ENCODE results near the gene AMPD2. TPM values are rescaled to one million over a fixed set of nuclear protein-coding genes. Genes with fewer than 3 reads are reported as not detected.

Gene AMPD2
- total RNA-seq, 1 experiment from 2014 or later, result 106 TPM

DNA sequence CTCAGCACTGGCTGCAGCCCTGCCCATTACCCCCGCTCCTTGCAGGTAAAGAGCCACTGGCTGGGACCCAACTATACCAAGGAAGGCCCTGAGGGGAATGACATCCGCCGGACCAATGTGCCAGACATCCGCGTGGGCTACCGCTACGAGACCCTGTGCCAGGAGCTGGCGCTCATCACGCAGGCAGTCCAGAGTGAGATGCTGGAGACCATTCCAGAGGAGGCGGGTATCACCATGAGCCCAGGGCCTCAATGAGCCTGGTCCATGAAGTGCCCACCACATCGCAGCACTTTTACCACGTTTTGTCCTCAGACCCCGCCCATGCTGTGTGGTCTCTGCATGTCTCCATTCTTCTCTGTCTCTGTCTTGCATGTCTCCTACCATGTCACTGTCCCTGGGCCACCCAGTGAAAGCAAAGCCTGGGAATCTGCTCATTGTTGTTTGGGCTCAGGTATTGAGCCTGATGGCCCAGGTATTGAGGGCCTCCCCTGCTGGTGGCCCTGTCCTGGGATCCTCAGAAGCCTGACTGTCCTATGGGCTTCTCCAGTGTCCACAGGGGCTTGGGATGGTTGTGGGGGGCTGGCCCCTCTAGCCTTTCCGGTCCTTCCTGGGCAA, 11.4 kb downstream of the AMPD2 start:
- no peak for DNase-seq (ENCODE audit: low read depth)

DNA sequence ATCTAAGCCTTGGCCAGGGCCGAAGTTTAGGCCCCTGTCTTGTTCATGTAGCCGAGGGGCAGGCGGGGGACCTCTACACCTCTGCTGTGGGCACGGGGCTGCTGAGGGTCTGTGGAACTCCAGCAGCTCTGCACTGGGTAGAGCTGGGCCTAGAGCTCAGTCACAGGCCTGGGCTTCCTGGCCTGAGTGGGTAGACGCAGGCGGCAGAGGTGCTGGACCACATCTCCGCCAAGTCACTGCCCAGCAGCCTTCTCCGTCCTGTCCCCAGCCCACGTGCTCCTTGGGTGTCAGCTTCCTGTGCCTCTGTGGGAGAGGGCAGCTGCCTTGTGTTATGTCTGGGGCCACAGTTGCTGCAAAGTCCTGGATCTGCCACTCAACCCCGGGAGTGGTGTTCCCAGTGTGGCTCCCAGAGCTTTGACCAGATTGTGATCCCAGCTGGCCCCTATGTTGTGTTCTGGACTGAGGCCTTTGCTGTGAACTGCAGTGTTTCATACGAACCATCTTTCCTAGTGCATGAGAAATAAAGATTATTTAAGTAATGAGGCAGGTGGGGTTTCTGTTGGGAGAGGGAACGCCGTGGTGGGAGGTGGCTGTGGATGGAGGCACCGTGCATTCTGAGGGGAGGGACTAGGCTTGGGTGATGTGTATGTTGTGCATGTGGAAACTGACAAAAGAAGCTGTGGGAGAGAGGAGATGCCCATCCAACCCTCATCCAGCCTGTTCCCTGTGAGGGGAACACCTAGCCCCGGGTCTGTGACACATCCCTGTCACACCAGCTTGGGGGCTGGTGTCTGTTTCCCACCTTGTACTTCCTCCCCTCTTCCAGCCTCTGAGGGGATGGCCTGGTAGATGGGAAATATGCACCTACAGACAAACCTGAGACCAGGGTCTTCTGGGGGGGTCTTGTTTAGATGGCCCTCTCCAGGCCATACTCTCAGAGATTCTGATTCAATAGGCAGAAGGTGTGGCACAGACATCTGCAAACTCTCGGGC, 12.2 kb downstream of the AMPD2 start:
- no peak for DNase-seq (ENCODE audit: low read depth)

DNA sequence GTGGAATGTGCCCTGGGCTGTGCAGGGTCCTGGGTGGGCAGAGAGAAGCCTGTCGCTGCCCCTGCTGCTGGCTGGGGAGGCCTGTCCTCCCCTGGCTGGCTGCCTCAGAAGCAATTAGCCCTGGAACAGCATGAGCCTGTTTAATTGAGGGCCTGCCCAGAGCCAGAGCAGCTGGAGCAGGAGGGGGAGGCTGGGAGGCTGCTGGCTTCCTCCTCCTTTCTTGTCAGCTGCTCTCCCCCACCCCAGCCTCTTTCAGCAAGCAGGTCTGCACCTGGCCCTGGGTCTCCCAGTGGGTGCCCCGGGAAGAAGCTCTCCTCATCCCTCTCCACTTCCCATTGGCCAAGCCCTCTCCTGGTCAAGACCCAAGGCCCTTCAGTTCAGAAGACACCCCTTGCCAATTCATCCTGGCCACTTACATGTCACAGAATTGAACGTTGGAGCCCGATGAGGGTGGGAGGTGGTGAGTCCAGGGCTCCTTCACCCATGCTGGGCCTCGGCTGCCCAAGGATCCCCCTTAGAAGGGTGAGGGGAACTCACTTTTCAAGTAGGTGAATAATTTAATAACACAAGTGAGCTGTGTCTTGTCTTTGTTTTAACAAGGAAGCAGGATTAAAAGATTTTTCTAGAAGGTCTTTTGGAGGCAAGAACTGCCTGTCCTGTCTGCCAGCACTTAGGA, 13.2 kb downstream of the AMPD2 start:
- DNase-seq (ENCODE audit: low read depth), result no peak

DNA sequence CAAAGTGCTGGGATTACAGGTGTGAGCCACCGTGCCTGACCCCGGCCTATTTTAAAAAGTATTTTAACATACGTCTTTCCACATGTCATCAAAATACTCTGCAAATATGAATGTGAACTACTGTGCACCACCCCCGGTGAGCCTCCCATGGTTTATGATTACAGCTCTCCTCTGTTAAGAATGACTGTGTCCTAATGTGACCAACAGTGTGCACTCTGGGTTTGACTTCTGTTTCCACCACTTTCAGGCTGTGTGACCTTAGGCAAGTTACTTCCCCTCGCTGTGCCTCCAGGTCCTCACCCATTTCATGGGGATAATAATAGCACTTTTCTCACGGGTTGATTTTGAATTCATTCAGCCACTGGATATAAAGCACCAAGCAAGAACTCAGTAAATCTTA, 14.7 kb downstream of the AMPD2 start:
- DNase-seq (ENCODE audit: low read depth), result no peak

DNA sequence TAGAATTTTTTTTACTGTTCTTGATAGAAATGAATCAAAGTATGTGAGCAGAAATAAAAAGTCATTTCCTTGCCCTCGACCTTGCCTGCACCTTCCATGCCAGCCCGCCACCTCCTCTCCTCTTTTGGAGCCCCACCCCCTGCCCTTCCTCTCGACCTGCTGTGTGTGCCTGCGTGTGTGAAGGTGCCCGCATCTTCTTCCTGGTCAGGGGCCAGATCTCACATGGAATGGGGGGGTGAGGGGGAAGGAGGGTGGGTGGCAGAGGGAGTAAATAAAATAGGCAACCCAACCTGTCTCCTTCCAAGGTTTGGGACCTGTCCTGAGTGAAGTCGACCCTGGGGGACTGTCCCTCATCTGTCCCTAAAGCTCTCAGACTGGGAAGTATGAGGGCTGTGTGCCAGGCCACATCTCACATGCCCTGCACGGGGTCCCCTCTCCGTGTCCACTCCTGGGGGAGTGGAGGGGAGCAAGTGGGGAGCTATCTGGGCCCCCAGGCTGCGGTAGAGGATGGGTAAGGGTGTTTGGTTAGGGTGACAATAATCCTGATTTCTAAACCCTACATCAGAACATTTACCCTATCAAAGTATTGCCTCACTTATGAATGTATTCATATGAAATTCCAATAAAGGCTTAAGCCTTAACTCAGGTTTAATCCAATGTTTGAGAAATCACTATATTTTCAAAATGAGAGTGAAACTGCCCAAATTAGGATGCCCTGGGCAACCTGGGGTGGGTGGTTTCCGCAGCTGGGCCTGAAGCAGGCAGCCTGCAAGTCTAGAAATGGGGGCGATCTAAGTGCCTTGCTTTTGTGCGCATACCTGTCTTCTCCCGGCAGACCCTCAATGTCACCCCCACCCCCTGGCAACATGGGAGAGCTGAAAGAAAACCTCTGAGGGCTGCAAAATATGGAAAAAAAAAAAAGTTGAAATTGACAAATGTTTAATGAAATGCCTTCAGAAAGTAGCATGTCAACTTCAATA, 15.4 kb downstream of the AMPD2 start:
- no peak for DNase-seq (ENCODE audit: low read depth)

DNA sequence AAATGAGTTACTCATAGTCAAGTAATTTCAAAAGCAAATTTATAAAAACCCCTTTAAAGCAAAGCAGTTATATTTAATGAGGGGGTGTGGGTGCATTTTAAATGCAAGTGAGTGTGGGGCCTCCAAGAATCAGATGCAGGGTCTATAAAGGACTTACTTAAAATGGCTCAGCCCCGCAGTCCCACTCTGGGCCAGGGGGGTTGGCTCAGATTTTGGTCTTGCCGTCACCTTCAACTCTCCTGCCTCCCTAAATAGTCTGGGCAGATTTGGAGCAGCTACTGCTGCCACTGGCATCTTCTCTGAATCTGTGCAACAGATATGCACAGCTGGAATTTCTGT, 16.2 kb downstream of the AMPD2 start:
- no peak for DNase-seq (ENCODE audit: low read depth)

DNA sequence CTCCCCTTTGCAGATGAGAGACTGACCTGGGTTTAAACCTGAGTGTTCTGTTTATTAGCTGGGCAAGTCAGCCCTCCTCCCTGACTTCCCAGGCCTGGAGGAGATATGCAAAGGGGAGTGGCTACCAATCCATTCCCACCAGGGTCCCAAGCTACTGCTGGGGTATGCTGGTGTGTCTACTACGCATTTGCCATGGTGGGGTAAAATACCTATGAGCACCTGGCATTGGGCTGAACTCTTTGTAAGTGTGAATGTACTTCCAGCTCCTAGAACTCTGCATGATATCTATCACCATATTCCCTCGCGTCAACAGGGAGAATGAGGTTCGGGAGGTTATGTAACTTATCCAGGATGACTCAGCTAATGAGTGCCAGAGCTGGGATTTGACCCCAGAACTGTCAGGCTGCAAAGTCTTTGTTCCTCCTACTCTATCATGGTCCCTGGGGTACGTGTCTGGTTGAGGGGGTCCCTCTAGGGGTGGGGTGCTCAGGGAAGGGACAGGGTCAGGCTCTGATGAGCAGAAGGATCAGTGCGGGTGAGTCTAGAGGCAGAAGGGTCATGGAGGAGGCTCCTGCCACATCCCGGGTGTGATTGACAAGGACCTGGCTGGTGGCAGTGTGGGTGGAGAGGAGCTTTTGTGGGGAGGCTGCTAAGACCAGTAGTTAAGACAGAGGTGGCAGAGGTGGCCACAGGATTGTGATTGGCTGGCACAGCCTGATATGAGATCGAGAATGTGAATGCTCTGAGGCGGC, 16.7 kb downstream of the AMPD2 start:
- peak; percentile 76 for DNase-seq (ENCODE audit: low read depth)

DNA sequence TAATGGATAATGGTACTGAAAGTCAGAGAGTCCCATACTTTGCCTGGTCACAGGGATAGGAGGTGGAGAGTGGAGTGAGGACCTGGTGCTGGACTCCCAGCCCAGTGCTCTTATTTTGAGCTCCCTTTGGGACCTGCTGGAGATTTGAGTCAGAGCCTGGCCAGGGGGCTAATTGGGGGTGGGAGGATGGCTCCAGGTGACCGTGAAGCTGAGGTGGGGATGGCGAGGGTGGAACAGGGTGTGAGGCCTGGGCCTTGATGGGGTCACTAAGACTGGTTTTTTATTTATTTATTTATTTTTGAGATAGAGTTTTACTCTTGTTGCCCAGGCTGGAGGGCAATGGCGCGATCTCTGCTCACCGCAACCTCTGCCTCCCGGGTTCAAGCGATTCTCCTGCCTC, 17.8 kb downstream of the AMPD2 start:
- DNase-seq (ENCODE audit: low read depth), result no peak

DNA sequence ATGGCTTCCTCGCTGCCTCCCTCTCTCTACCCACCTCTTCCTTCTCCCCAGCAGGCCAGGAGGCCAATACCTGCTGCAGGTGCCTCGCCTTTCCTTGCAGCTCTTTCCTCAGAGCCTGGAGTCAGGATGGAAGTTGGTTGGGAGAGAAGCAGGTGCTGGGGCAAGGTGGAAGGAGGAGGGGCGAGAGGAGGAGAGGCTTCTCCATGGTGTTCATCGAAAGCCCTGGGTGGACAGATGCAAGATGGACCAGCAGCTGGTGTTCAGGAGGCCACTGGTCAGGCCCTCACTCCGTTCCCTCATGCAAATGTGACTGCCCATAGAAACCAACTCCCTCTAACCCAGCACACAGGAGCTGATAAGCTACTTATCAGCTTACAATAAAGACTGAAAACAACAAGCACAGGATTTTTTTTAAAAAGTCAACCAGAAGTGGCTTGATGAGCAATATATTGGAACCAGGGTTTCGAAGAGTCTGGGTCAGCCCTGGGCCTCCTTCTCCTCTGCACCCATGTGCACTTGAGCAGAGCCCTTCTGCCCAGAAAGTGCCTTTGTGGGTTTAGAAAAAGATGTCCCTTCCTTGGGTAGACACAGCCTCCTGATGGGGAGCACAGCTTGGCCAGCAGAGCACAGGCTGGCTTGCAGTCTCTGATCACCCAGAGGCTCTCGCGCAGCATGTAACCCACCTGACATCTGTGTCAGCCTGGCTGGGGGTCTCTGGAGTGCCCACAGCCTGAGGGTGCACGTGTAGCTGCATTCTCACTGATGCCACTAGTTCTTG, 19.6 kb downstream of the AMPD2 start:
- DNase-seq (ENCODE audit: low read depth), result no peak

DNA sequence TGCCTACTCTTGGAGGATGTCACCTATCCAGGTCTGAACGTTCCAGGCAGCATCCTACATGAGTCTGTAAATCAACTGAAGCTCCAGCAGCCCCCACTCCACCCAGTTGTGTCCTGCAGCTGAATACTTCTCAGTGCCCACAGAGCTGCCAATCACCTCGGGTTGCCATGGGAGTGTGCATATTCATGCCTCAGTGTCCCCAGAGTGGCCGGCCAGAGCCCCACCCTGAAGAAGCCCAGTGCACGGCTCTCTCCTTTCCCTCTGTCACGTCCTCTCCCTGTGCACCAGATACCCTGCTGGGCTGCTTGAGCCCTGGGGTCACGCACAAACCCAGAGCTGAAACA, 20.2 kb downstream of the AMPD2 start:
- DNase-seq (ENCODE audit: low read depth), result no peak

DNA sequence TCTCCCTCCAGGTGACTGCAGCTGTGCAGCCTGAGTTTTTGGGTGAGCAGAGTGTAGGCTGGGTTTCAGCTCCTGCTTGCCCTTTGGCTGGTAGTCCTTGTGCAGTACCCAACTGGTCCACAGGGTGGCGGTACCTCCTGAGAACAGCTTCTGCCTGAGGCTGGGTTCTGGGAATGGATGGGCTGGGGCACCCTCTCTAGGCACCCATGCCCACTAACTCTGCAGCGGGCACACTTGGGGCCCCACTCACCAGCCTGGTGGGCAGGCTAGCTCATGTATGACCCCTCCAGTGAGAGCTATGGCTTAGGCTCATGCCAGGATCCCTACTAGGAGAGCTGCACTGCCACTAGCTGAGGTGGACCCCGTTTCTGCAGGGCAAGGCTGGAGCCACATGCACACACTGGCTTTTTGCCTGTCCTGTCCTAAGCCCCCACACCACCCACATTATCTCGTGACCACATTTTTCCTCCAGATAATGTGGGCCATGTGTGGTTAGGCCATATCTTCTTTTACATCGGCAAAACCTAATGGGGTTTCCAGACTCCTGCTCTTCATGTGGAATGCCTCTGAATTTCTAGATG, 20.7 kb downstream of the AMPD2 start:
- DNase-seq (ENCODE audit: low read depth), result peak; percentile 61

DNA sequence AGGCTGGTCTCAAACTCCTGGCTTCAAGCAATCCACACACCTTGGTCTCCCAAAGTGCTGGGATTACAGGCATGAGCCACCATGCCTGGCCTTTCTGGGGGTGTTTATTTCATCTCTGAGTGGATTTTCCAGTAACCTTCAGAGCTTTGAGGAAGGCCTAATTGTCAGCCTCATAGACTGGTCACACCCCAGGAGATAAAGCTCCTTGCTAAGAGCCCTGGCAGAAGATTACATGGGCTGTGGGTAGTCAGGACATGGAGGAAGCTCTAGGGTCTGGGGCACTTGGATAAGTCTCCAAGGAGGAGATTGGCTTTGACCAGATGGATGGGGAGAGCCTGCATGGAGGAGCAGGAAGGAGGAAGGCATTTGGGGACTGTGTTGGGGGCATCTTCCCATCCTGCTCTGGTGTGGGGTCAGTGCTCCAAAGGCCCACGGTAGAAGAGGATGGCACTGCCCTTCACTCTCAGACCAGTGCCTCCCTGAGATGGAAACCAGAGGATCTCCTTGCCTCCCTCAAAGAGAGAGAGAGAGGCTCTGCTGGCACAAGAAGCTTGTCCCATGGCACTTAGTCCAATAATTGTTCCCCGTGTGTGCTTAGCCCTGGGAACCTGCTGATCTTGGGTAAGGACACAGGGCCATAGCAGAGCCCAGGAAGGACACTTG, 21.6 kb downstream of the AMPD2 start:
- DNase-seq (ENCODE audit: low read depth), result no peak

DNA sequence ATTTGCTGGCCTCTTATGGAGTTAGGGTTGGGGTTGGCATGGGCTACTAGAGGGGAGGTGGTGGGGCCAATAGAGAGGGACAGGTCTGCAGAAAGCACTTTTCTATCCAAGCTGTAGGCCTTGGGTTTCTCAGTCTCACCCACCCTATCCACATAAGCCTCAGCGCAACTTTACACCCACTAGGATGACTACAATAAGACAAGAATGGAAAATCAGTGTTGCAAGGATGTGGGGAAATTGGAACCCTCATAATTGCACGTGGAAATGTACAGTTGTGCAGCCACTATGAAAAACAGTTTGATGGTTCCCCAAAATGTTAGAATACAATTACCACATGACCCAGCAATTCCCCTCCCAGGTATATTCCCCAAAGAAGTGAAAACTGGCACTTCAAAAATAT, 22.2 kb downstream of the AMPD2 start:
- no peak for DNase-seq (ENCODE audit: low read depth)

DNA sequence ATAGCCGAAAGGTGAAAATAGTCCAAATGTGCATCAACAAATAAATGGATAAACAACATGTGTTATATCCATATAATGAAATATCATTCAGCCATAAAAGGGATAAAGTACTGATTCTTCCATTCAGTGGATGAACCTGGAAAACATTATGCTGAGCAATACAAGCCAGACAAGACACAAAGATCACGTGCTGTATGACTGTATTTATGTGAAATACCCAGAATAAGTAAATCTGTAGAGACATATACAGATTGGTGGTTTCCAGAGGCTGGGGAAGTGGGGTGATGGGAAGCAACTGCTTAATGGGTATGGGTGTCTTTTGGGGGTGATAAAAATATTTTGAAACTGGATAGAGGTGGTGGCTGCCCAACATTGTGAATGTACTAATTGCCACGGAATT, 23.0 kb downstream of the AMPD2 start:
- DNase-seq (ENCODE audit: low read depth), result no peak

DNA sequence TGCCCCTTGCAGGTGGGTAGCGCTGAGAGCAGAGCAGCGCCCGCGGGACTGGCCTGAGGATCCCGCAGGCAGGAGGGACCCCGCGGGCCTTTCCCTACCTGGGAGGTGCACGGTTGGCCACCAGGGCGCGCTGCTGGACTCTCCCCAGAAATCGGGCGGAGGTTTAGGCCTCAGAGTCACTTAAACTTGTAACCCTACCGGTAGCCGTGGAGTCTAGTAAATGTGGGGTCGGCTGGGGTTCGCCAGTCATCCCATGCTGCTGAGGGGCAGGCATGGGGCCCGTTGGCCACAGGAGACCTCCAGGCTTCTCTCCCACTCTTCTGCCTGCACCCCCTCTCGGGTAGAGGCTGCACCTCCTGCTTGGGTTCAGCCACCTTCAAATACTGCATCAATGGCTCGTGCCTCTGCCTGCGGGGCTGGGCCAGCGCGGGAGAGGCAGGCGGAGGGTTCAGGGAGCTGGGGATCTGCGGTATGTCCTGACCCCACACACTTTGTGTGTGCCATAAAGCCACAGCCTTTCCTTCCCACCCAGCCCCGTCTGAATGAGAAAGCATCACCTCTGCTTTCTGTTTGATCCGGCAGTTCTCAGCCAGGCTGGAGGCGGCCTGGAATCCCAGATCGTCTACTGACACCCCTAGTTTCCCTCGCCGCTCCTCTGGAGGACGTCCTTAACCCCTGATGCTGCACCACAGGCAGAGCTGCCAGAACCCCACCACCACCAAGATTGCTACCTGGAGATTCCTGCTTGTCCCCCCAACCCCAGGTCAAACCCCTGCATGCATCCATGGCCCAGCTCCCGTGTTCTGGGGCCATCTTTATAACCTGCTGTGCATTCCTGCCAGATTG, 24.0 kb downstream of the AMPD2 start:
- DNase-seq (ENCODE audit: low read depth), result peak; percentile 76

DNA sequence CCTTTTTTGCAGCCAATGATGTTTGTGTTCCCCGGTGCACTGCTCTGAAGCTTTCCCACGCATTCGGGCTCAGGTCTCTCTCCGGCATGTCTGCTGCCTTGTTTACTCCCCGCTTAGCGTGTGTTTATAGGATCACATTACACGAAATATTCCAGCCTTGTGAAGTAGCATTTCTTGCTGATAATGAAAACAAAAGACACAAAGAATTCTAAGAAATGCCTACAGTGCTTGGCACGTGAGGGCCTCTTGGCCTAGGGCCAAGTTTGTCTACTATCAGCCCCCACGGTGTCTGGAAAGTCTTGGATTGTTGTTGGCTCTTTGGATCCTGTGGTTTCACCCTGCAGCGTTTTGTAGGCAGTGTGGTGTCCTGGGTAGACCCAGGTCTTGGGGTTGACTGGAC, 25.0 kb downstream of the AMPD2 start:
- no peak for DNase-seq (ENCODE audit: low read depth)

DNA sequence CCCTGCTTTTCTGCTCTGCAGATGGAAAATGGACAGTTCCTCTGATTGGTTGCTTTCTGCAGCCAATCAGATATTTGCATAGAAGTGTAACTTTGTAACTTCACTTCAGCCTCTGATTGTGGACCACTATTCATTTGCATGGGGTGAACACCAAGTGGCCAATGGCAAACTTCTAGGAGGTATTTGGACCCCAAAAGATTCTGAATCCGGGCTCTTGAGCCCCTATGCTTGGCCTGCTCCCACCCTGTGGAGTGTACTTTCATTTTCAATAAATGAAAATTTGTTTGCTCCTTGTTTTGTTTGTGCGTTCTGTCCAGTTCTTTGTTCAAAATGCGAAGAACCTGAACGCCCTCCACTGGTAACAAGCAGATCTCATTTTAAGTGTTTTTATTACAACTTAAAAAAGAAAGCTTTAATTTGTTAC, 29.9 kb downstream of the AMPD2 start:
- DNase-seq (ENCODE audit: low read depth), result peak; percentile 68

DNA sequence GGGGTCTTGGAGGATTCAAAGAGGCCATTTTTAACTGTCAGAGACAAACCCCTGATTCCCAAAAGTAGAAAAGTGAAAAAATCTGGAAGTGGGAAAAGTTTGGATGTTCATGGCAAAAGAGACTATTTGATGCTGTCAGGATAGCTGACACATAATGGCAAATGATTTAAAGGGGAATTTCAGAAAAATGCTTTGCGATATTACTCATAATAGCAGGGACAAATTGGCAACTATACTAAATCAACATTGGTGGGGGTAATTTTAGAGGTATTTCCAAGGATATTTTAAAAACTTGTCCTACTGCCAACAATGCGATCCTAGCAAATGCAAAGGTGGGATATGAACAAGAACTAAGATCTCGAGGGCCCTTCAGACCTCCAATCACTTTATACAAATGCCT, 31.0 kb downstream of the AMPD2 start:
- no peak for DNase-seq (ENCODE audit: low read depth)

All from M059J (cell line).